ENCODE results near the gene TMEM98.
"Not testable (repeated sequence)": the region's sequence is repeated elsewhere in the genome, so short reads cannot be mapped to it uniquely, and the experiment has no call there.

The TMEM98 gene

GRCh38 chr17:32987453-32987805 is 59.5 kb downstream of the TMEM98 start:
- DNase-seq = not testable (repeated sequence)

GRCh38 chr17:32987868-32988267 is 59.9 kb downstream of the TMEM98 start:
- DNase-seq = not testable (repeated sequence)

- no peak for DNase-seq
Observed at GRCh38 chr17:32988481-32989101, 60.6 kb downstream of the TMEM98 start.

GRCh38 chr17:32992321-32993033 is 64.5 kb downstream of the TMEM98 start:
- DNase-seq = no peak

- DNase-seq = no peak
Observed at GRCh38 chr17:32993977-32994376, 66.0 kb downstream of the TMEM98 start.
